AG04450 (cell line): ENCODE data around the gene ZNF326. TPM values are rescaled to one million over a fixed set of nuclear protein-coding genes. Genes with fewer than 3 reads are reported as not detected.
"Not testable (repeated sequence)": the region's sequence is repeated elsewhere in the genome, so short reads cannot be mapped to it uniquely, and the experiment has no call there.

Source experiments
- CTCF ChIA-PET: fragments of 300-600, 350-600 bp; formaldehyde crosslinking; extraction: SDS; loops from one replicate; lab custom pipeline; 2022; ENCODE audit warnings: antibody characterized with exemption, inconsistent platforms; lab: Charles Lee
- POLR2A ChIA-PET: fragments of 350-600 bp; formaldehyde crosslinking; extraction: SDS; loops from one replicate; lab custom pipeline; 2021; ENCODE audit warnings: antibody characterized with exemption, inconsistent platforms; lab: Yijun Ruan, JAX
- DNase-seq: peaks from one replicate; pipeline ENCODE4 v3.0.0-alpha.2; 2011; ENCODE audit warnings: low read depth, low spot score
- H3K27ac ChIP-seq: one replicate; pipeline ENCODE4 v1.5.1; 2012; ENCODE audit warnings: low read depth, low read length, control low read depth
- H3K27me3 ChIP-seq: one replicate; pipeline ENCODE4 v1.6.0; 2012; ENCODE audit warnings: low read length; ENCODE audit not compliant: control insufficient read depth, insufficient read depth
- H3K4me3 ChIP-seq: 2 replicates; pipeline ENCODE4 v1.5.1; 2011; ENCODE audit warnings: mild to moderate bottlenecking, low read depth, low read length, control low read depth
- H3K9me3 ChIP-seq: 2 replicates; pipeline ENCODE4 v1.5.1; 2012; ENCODE audit warnings: low read length; ENCODE audit not compliant: control insufficient read depth, insufficient read depth
- CTCF ChIP-seq: IDR thresholded peaks from 2 replicates; pipeline ENCODE4 v1.5.1; 2011; ENCODE audit warnings: low read depth, low read length, control low read depth, inconsistent platforms
- polyA plus RNA-seq: library from polyadenylated mRNA; depleted of rRNA; stranded (reverse); fragments of >200 nt; gene quantifications from 2 replicates; pipeline ENCODE4 v1.2.3, GENCODE V29; 2011

Gene ZNF326
- polyA plus RNA-seq, 1 experiment, result 23.3 TPM

DNA sequence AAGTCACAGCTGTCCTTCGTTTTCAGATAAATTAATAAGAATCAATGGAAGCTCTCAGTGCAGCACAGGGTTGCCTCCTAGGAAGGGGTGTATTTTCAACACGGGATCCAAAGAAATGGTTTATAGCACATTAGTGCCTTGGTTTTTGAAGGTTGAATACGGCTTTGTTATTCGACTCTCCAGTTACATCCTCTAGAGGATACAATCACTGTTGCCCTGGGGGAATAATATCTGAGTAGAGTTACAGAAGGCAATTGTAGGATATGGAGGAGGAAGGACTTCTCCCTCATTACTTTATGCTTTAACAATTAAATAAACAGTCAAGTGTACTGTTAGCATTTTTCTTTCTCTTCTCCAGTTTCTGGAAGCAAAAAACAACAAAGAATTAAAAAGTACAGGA, 14.3 kb upstream of the ZNF326 start:
- TF ChIP-seq CTCF, result no peak
- no peaks in the 10 kb centered on the region for H3K27me3 ChIP-seq
- ChIA-PET POLR2A (no interaction called here), CTCF (interaction anchor here (0.8 kb wide), 1 partner anchor 9 kb away, joined by 3 read pairs; no protein-coding TSS in a partner anchor)
- no peak for DNase-seq
- H3K27ac ChIP-seq, result no peak overlapping the region
- peaks cover 3% of the 10 kb centered on the region; the same call in 1 of the 2 replicates for H3K9me3 ChIP-seq
- no peak overlapping the region for H3K4me3 ChIP-seq

DNA sequence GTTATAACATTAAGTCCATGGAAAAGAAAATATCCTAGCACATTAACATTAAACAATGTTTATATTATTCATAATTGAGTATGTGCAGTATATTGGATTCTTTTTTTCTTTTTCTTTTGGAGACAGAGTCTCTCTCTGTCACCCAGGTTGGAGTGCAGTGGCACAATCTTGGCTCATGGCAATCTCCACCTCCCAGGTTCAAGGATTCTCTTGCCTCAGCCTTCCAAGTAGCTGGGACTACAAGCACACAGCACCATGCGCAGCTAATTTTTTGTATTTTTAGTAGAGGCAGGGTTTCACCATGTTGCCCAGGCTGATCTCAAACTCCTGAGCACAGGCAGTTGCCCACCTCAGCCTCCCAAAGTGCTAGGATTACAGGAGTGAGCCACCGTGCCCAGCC, 12.1 kb upstream of the ZNF326 start:
- H3K27me3 ChIP-seq, CTCF ChIA-PET, H3K27ac ChIP-seq, H3K9me3 ChIP-seq, H3K4me3 ChIP-seq, DNase-seq, POLR2A ChIA-PET: not testable (repeated sequence)

DNA sequence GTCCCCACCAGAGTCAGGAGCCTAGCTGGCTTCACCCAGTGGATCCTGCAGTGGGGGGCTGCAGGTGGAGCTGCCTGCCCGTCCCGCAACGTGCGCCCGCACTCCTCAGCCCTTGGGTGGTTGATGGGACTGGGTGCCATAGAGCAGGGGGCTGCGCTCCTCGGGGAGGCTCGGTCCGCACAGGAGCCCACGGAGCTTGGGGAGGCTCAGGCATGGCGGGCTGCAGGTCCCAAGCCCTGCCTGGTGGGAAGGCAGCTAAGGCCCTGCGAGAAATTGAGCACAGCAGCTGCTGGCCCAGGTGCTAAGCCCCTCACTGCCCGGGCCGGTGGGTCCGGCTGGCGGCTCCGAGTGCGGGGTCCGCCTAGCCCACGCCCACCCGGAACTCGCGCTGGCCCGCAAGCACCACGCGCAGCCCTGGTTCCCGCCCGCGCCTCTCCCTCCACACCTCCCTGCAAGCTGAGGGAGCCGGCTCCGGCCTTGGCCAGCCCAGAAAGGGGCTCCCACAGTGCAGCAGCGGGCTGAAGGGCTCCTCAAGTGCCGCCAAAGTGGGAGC, 10.3 kb upstream of the ZNF326 start:
- H3K4me3 ChIP-seq, DNase-seq, POLR2A ChIA-PET, H3K9me3 ChIP-seq, H3K27ac ChIP-seq, H3K27me3 ChIP-seq: not testable (repeated sequence)
- CTCF ChIA-PET, result interaction anchor here (2.0 to 8.1 kb wide), 3 partner anchors 182 to 222 kb away, joined by 5 to 112 read pairs (median 76); no protein-coding TSS in a partner anchor

DNA sequence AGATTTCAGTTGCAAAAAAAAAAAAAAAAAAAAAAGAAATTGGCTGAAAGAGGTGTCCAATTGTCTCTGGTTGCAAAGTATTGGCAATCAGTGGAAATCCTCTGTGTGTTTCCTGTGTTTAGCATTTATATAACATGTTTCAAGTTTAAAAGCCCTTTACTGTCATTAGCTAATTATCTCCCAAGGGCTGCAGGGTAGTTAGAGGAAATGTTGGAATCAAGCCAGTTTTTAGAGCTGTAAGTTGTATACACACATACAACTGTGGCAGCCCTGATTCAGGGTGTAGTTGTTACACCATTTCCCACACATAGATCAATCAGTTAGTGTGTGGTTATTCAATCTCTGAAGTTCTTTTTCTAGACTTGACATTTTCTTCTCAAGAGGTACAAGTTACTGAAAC, 8.9 kb upstream of the ZNF326 start:
- POLR2A ChIA-PET, result interaction anchor here (0.7 to 1.0 kb wide), 3 partner anchors 21 to 173 kb away, joined by 4 to 10 read pairs (median 5); no protein-coding TSS in a partner anchor
- Histone ChIP-seq H3K9me3 (peaks cover 3% of the 10 kb centered on the region; the same call in 1 of the 2 replicates), H3K27ac (no peak overlapping the region), H3K27me3 (no peaks in the 10 kb centered on the region), H3K4me3 (no peak overlapping the region)
- no peak for DNase-seq
- TF ChIP-seq CTCF, result no peak
- CTCF ChIA-PET, result interaction anchor here (0.6 to 8.1 kb wide), 9 partner anchors 10 to 223 kb away, joined by 3 to 112 read pairs (median 6); no protein-coding TSS in a partner anchor

GRCh38 chr1:89987159-89987819, 7.6 kb upstream of the ZNF326 start:
- ChIA-PET CTCF (interaction anchor here (0.6 to 8.1 kb wide), 36 partner anchors 9 to 267 kb away, joined by 3 to 112 read pairs (median 4); no protein-coding TSS in a partner anchor), POLR2A (interaction anchor here (1.0 kb wide), 1 partner anchor 144 kb away, joined by 5 read pairs; no protein-coding TSS in a partner anchor)
- Histone ChIP-seq H3K27me3 (no peaks in the 10 kb centered on the region), H3K9me3 (peaks cover 3% of the 10 kb centered on the region; the same call in 1 of the 2 replicates), H3K27ac (no peak overlapping the region), H3K4me3 (no peak overlapping the region)
- peak; percentile 56 for DNase-seq
- peak; percentile 87 for TF ChIP-seq CTCF
